ENCODE measurements around the gene A3GALT2. TPM values are rescaled to one million over a fixed set of nuclear protein-coding genes. Genes with fewer than 3 reads are reported as not detected.

The A3GALT2 gene
- polyA plus RNA-seq, 1 of the 3 experiments (the other 2 are of a cell fraction) = 0.07 TPM

DNA sequence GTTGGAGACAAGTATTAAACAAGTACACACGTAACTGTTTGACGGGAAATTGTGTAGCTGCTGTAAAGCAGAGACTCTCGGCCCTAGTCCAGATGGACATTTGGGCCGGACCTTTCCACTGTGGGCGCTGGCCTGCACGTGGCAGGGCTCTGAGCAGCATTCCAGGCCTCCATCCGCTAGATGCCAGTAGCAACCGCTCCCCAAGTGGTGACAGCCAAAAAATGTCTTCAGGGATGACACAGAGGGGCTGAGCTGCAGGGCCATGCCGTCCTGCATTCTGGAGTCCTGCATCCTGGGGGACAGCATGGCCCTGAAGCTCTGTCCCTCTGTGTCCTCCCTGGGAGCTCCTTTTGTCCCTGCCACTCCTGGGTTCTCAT is 24.8 kb downstream of the A3GALT2 start (continued):
- TF ChIP-seq, protein P1, sequence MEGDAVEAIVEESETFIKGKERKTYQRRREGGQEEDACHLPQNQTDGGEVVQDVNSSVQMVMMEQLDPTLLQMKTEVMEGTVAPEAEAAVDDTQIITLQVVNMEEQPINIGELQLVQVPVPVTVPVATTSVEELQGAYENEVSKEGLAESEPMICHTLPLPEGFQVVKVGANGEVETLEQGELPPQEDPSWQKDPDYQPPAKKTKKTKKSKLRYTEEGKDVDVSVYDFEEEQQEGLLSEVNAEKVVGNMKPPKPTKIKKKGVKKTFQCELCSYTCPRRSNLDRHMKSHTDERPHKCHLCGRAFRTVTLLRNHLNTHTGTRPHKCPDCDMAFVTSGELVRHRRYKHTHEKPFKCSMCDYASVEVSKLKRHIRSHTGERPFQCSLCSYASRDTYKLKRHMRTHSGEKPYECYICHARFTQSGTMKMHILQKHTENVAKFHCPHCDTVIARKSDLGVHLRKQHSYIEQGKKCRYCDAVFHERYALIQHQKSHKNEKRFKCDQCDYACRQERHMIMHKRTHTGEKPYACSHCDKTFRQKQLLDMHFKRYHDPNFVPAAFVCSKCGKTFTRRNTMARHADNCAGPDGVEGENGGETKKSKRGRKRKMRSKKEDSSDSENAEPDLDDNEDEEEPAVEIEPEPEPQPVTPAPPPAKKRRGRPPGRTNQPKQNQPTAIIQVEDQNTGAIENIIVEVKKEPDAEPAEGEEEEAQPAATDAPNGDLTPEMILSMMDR (IDR thresholded peaks at IDR 0.05) = no peak

DNA sequence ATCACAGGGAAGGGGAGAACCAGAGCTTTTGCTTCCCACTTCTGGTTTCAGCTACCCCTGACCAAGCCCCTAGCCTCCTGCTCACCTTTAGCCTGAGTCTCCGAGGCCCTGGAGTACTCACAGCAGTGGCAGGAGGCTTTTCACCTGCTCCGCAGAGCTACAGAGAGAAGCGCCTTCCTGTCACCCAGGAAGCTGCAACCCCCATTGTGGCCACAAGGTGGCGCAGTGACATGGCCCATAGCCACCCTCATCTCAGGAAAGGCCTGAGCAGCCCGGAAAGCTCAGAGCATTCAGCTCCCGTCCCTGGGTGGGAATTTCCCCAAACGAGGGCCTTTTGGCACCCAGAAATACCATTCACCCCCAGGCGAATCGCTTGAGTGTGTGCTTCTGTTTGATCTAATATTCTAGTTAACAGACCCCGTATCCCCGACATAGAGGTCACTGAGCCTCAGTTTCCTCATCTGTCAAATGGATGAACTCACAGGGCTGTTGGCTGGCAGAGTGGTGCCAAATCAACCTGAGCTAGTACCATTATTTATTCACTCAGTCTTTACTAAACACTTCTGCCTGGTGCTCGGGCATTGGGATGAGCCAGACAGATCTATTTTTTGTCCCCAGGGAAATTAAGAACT is 25.3 kb downstream of the A3GALT2 start:
- H3K4me2 ChIP-seq = no peak overlapping the region
- ChIA-PET CTCF (interaction anchor here (0.5 to 7.7 kb wide), 66 partner anchors 8 to 477 kb away, joined by 3 to 167 read pairs (median 4); partner anchors contain the start of gene ZSCAN20), POLR2A (interaction anchor here (0.9 to 1.0 kb wide), 2 partner anchors 54 to 115 kb away, joined by 3 to 6 read pairs; no protein-coding TSS in a partner anchor)
- H3F3A ChIP-seq (replicated peaks; ENCODE audit: insufficient read depth) = no peaks in the 10 kb centered on the region
- TF ChIP-seq RAD21 (IDR thresholded peaks at IDR 0.05; ENCODE audit: low read length) (peak; percentile 81), SMC3 (IDR thresholded peaks at IDR 0.05; ENCODE audit: low read depth, low read length) (peak; percentile 96), MXI1 (IDR thresholded peaks at IDR 0.05; ENCODE audit: low read depth, low read length) (no peak), EP300 (IDR thresholded peaks at IDR 0.05; ENCODE audit: borderline replicate concordance in 1 of 2, low read depth in 1 of 2, low read length in 1 of 2) (no peak), FOSL2 (IDR thresholded peaks at IDR 0.05; ENCODE audit: borderline replicate concordance, low read depth) (no peak), SIN3A (IDR thresholded peaks at IDR 0.05; ENCODE audit: borderline replicate concordance, low read depth, low read length) (no peak), NFIC (IDR thresholded peaks at IDR 0.05; ENCODE audit: borderline replicate concordance) (peak; percentile 25; the same call in 1 of the 2 replicates), ELF1 (IDR thresholded peaks at IDR 0.05) (no peak)
- TF ChIP-seq, protein P2, sequence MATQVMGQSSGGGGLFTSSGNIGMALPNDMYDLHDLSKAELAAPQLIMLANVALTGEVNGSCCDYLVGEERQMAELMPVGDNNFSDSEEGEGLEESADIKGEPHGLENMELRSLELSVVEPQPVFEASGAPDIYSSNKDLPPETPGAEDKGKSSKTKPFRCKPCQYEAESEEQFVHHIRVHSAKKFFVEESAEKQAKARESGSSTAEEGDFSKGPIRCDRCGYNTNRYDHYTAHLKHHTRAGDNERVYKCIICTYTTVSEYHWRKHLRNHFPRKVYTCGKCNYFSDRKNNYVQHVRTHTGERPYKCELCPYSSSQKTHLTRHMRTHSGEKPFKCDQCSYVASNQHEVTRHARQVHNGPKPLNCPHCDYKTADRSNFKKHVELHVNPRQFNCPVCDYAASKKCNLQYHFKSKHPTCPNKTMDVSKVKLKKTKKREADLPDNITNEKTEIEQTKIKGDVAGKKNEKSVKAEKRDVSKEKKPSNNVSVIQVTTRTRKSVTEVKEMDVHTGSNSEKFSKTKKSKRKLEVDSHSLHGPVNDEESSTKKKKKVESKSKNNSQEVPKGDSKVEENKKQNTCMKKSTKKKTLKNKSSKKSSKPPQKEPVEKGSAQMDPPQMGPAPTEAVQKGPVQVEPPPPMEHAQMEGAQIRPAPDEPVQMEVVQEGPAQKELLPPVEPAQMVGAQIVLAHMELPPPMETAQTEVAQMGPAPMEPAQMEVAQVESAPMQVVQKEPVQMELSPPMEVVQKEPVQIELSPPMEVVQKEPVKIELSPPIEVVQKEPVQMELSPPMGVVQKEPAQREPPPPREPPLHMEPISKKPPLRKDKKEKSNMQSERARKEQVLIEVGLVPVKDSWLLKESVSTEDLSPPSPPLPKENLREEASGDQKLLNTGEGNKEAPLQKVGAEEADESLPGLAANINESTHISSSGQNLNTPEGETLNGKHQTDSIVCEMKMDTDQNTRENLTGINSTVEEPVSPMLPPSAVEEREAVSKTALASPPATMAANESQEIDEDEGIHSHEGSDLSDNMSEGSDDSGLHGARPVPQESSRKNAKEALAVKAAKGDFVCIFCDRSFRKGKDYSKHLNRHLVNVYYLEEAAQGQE (IDR thresholded peaks at IDR 0.05; ENCODE audit: low read depth, low read length) = no peak
- TF ChIP-seq, protein P1 (IDR thresholded peaks at IDR 0.05) = peak; percentile 93
- H3K36me3 ChIP-seq (replicated peaks in 1 of 2; ENCODE audit: control insufficient read depth in 1 of 2, insufficient read depth in 2 of 2, low read length in 1 of 2) = peaks cover 16 to 48% of the 10 kb centered on the region in 2 experiments
- H3K9me3 ChIP-seq = no peaks in the 10 kb centered on the region
- H3K4me1 ChIP-seq (ENCODE audit: control insufficient read depth in 1 of 2, insufficient read depth in 2 of 2, low read depth in 1 of 2, low read length in 1 of 2) = no peaks in the 10 kb centered on the region
- peak; percentile 89 for DNase-seq
- H3K27me3 ChIP-seq (ENCODE audit: insufficient read depth) = no peaks in the 10 kb centered on the region
- no peak overlapping the region for H3K4me3 ChIP-seq (ENCODE audit: low read depth in 2 of 2, low read length in 1 of 2)
- peaks cover 3% of the 10 kb centered on the region; the same call in 1 of the 2 replicates for H3K79me2 ChIP-seq (ENCODE audit: insufficient read depth)
- 45% methylated on average over 9 of the region's 12 CpGs for WGBS (ENCODE audit: low lambda C conversion rate)
- H4K20me1 ChIP-seq (ENCODE audit: insufficient read depth) = 0 out of 2 replicates have a peak, but pooled peaks cover 8% of the 10 kb centered on the region
- no peak overlapping the region for H3K9ac ChIP-seq
- H3K27ac ChIP-seq (ENCODE audit: low read depth in 2 of 2, low read length in 1 of 2) = no peak overlapping the region; a peak in 1 of 4 replicates
- no peak overlapping the region for H2AFZ ChIP-seq (ENCODE audit: low read depth)
- no peaks in the 10 kb centered on the region for H3K9me2 ChIP-seq

Data from SK-N-SH (cell line).